ENCODE data around the gene RIT2.

The RIT2 gene

DNA sequence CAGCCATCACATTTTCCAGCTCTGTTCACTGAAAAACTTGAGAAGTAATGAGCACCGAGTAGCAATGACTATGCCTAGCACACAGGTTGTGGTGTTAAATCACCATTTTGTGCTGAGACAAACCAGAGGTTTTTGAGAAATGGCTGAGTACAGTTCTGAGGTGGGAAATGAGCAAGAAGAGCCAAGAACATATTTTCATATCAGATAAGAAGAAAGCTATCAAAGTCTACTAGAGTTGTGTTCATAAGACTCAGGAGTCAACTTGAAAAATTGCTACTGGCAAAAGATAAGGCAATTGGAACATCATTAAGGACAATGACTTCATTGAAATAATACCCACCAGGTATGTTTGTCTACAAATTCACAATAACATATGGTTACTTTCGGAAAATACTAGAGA, 108.1 kb downstream of the RIT2 start:
- H3K36me3 Mint-ChIP-seq (ENCODE audit: low read depth) = no peaks in the 10 kb centered on the region
- TF ChIP-seq, protein P1, sequence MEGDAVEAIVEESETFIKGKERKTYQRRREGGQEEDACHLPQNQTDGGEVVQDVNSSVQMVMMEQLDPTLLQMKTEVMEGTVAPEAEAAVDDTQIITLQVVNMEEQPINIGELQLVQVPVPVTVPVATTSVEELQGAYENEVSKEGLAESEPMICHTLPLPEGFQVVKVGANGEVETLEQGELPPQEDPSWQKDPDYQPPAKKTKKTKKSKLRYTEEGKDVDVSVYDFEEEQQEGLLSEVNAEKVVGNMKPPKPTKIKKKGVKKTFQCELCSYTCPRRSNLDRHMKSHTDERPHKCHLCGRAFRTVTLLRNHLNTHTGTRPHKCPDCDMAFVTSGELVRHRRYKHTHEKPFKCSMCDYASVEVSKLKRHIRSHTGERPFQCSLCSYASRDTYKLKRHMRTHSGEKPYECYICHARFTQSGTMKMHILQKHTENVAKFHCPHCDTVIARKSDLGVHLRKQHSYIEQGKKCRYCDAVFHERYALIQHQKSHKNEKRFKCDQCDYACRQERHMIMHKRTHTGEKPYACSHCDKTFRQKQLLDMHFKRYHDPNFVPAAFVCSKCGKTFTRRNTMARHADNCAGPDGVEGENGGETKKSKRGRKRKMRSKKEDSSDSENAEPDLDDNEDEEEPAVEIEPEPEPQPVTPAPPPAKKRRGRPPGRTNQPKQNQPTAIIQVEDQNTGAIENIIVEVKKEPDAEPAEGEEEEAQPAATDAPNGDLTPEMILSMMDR (IDR thresholded peaks at IDR 0.05; ENCODE audit: unreplicated experiment in 3 of 3) = no peak
- no peaks in the 10 kb centered on the region for H3K9me3 Mint-ChIP-seq
- H3K27me3 Mint-ChIP-seq (ENCODE audit: low read depth) = peaks cover 3% of the 10 kb centered on the region
- no peak overlapping the region for H3K27ac Mint-ChIP-seq
- no peak overlapping the region for H3K4me3 Mint-ChIP-seq
- peaks cover 5% of the 10 kb centered on the region for H3K4me1 Mint-ChIP-seq

DNA sequence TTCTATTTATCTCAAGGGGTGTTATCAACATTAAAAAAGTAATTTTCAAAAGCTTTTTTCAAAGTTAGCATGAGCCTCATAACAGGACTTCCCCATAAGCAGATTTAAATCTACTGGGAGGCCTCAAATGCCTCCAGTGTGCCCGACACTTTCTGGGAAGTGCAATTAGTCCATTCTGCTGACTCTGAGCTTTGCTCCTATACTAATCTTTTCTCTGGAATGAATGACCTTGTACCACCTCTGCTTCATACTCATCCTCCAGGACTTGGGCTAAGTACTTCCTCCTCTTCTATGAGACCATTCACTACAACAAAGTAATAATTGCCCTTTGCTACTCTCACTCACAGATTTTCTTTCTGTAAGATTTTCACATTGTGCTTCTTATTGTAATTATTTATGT, 111.1 kb downstream of the RIT2 start:
- Mint-ChIP-seq H3K4me3 (no peak overlapping the region), H3K27me3 (ENCODE audit: low read depth) (peaks cover 3% of the 10 kb centered on the region), H3K4me1 (no peaks in the 10 kb centered on the region), H3K9me3 (no peaks in the 10 kb centered on the region), H3K27ac (no peak overlapping the region), H3K36me3 (ENCODE audit: low read depth) (no peaks in the 10 kb centered on the region)
- TF ChIP-seq, protein P1 (IDR thresholded peaks at IDR 0.05; ENCODE audit: unreplicated experiment in 3 of 3) = no peak

DNA sequence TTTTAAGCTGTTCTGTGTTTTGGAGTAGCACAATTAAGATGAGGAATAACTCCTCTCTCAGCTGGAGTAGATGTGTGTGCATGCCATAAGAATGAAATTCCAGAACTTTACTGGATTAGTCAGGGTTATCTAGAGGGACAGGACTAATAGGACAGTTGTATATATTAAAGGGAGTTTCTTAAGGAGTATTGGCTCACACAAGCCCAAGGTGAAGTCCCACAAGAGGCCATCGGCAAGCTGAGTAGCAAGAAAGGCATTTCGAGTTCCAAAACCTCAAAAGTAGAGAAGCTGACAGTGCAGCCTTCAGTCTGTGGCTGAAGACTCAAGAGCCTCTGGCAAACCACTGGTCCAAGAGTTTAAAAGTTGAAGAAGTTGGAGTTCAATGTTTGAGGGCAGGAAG, 113.7 kb downstream of the RIT2 start:
- Mint-ChIP-seq H3K27me3 (ENCODE audit: low read depth) (peaks cover 3% of the 10 kb centered on the region), H3K4me1 (no peaks in the 10 kb centered on the region), H3K27ac (no peak overlapping the region), H3K36me3 (ENCODE audit: low read depth) (no peaks in the 10 kb centered on the region), H3K4me3 (no peak overlapping the region), H3K9me3 (no peaks in the 10 kb centered on the region)
- TF ChIP-seq, protein P1 (IDR thresholded peaks at IDR 0.05; ENCODE audit: unreplicated experiment in 3 of 3) = no peak

- no peak overlapping the region for H3K27ac Mint-ChIP-seq
- H3K4me1 Mint-ChIP-seq = no peaks in the 10 kb centered on the region
- H3K4me3 Mint-ChIP-seq = no peak overlapping the region
- no peaks in the 10 kb centered on the region for H3K36me3 Mint-ChIP-seq (ENCODE audit: low read depth)
- H3K9me3 Mint-ChIP-seq = no peaks in the 10 kb centered on the region
- no peaks in the 10 kb centered on the region for H3K27me3 Mint-ChIP-seq (ENCODE audit: low read depth)
- TF ChIP-seq, protein P1 (IDR thresholded peaks at IDR 0.05; ENCODE audit: unreplicated experiment in 3 of 3) = no peak
These were observed 118.7 kb downstream of the RIT2 start for GRCh38 chr18:42996824-42997223.

DNA sequence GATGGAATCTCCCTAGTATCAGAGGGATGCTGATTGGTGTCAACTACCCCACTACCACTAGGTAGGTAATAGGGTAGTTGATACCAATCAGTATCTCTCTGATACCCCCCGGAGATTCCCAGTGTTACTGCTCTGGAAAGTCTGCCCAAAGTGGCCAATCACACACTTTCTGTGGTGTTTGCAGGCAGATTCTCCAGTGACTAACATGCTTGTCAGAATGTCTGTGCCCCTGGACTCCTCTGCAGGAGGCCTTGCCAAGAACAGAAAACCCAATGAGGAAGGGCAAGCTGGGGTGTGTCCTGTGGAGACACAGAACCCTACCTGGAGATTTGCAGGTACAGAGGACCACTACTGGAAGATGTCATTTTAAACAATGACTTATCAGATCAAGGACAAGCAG, 135.1 kb downstream of the RIT2 start:
- Mint-ChIP-seq H3K27ac (no peak overlapping the region), H3K27me3 (ENCODE audit: low read depth) (no peaks in the 10 kb centered on the region), H3K4me1 (no peaks in the 10 kb centered on the region), H3K4me3 (no peak overlapping the region), H3K36me3 (ENCODE audit: low read depth) (no peaks in the 10 kb centered on the region), H3K9me3 (no peaks in the 10 kb centered on the region)
- TF ChIP-seq, protein P1 (IDR thresholded peaks at IDR 0.05; ENCODE audit: unreplicated experiment in 3 of 3) = no peak

- H3K27me3 Mint-ChIP-seq (ENCODE audit: low read depth) = no peaks in the 10 kb centered on the region
- H3K4me3 Mint-ChIP-seq = no peak overlapping the region
- no peaks in the 10 kb centered on the region for H3K9me3 Mint-ChIP-seq
- H3K27ac Mint-ChIP-seq = no peak overlapping the region
- H3K36me3 Mint-ChIP-seq (ENCODE audit: low read depth) = no peaks in the 10 kb centered on the region
- H3K4me1 Mint-ChIP-seq = no peaks in the 10 kb centered on the region
- TF ChIP-seq, protein P1 (IDR thresholded peaks at IDR 0.05; ENCODE audit: unreplicated experiment in 3 of 3) = no peak
These were observed 137.4 kb downstream of the RIT2 start for GRCh38 chr18:42977982-42978637.
